ENCODE data around the gene TLCD1. TPM values are rescaled to one million over a fixed set of nuclear protein-coding genes. Genes with fewer than 3 reads are reported as not detected.

The TLCD1 gene
- total and polyA plus RNA-seq, 2 donors (not counting 3 experiments of a cell fraction or from before 2014, with no cell fraction given) = 2.6 to 6.8 TPM

DNA sequence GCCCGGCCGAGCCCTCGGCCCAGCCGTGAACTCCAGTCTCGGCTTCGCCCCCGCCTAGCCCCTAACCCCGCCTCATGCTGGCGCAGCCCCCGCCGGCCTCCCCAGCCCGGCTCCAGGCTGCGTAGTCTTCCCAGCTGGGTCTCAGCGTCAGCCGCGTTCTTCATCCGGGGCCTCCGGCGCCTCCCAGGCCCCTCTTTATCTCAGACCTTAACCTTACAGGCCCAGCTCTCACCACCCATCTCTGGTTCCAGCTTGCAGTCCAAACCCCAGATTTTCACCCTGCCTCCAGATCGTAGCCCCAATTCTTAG lies 14.4 kb downstream of the TLCD1 start, which contains the start of gene PROCA1:
TSS of gene PROCA1 (minus strand) at position 166 of the 309 bp plus-strand sequence. CDS start 228 bp downstream, outside the sequence.
- ChIA-PET CTCF (interaction anchor here (0.6 to 5.2 kb wide), 9 partner anchors 8 to 405 kb away, joined by 3 to 21 read pairs (median 5); partner anchors contain the start of genes RPL23A and TLCD1), POLR2A (interaction anchor here (0.5 to 1.6 kb wide), 2 partner anchors 8 to 543 kb away, joined by 3 to 12 read pairs; partner anchors contain the start of gene RPL23A)
- Histone ChIP-seq H3K9me3 (replicated peaks; ENCODE audit: control insufficient read depth, insufficient read depth, low read length) (no peaks in the 10 kb centered on the region), H3K4me3 (replicated peaks in 1 of 3; ENCODE audit: insufficient read depth in 1 of 3, low read depth in 1 of 3, low read length in 3 of 3) (peak within 1 kb of the TSS in 2 of 3 experiments; percentile 39 to 55), H3K79me2 (ENCODE audit: control insufficient read depth, insufficient read depth, low read length) (peaks cover 4% of the 10 kb centered on the region), H3K9me1 (replicated peaks; ENCODE audit: control insufficient read depth, extremely low read depth, insufficient read depth, low read length) (no peaks in the 10 kb centered on the region), H3K27me3 (ENCODE audit: control insufficient read depth in 2 of 2, insufficient read depth in 2 of 2, low read length in 2 of 2) (no peaks in the 10 kb centered on the region), H4K20me1 (replicated peaks; ENCODE audit: control insufficient read depth, extremely low read depth, insufficient read depth, low read length) (no peaks in the 10 kb centered on the region), H3K4me2 (ENCODE audit: insufficient read depth, low read length) (peak within 1 kb of the TSS; percentile 65), H3K4me1 (ENCODE audit: control insufficient read depth, extremely low read depth, insufficient read depth, low read length) (peaks cover 12% of the 10 kb centered on the region), H3K27ac (ENCODE audit: insufficient read depth, low read depth, low read length) (peak within 1 kb of the TSS; percentile 43), H3K9ac (replicated peaks; ENCODE audit: extremely low read depth, insufficient read depth, low read length) (peak within 1 kb of the TSS; percentile 61), H2AFZ (ENCODE audit: low read depth, low read length) (peak within 1 kb of the TSS; percentile 11), H3K36me3 (ENCODE audit: control insufficient read depth in 2 of 2, extremely low read depth in 1 of 2, insufficient read depth in 2 of 2, low read length in 2 of 2) (peaks cover 0 to 11% of the 10 kb centered on the region in 2 experiments)
- dilution Hi-C loops (cut with MboI; ENCODE audit: extremely low pct_ligation_motif_present, low sequenced_read_pairs) = no loop called here
- TSS peak; percentile 45 for BruUV-seq (replicated peaks)
- DNase-seq (ENCODE audit: low read depth, low spot score) (no peak), FAIRE-seq (no peak)
- intact Hi-C loops (cut with micrococcal nuclease) = loop anchor here (1.0 to 5.0 kb wide), 2 partner anchors 8 to 49 kb away; partner anchors contain the start of genes RPL23A, SDF2 and SUPT6H
- TF ChIP-seq FOS (IDR thresholded peaks at IDR 0.05; ENCODE audit: borderline replicate concordance, insufficient read depth, low read length) = no peak

GRCh38 chr17:28710861-28711722 lies 14.9 kb downstream of the TLCD1 start:
- peak; percentile 93 for DNase-seq (ENCODE audit: low read depth, low spot score)
- Histone ChIP-seq H3K9me3 (replicated peaks; ENCODE audit: control insufficient read depth, insufficient read depth, low read length) (no peaks in the 10 kb centered on the region), H3K79me2 (ENCODE audit: control insufficient read depth, insufficient read depth, low read length) (no peaks in the 10 kb centered on the region), H3K36me3 (ENCODE audit: control insufficient read depth in 2 of 2, extremely low read depth in 1 of 2, insufficient read depth in 2 of 2, low read length in 2 of 2) (peaks cover 0 to 11% of the 10 kb centered on the region in 2 experiments), H3K4me1 (ENCODE audit: control insufficient read depth, extremely low read depth, insufficient read depth, low read length) (peaks cover 6% of the 10 kb centered on the region), H3K9ac (replicated peaks; ENCODE audit: extremely low read depth, insufficient read depth, low read length) (peak overlapping the region; percentile 61), H2AFZ (ENCODE audit: low read depth, low read length) (peak overlapping the region; percentile 1), H4K20me1 (replicated peaks; ENCODE audit: control insufficient read depth, extremely low read depth, insufficient read depth, low read length) (no peaks in the 10 kb centered on the region), H3K27ac (ENCODE audit: insufficient read depth, low read depth, low read length) (peak overlapping the region; percentile 43), H3K4me2 (ENCODE audit: insufficient read depth, low read length) (peak overlapping the region; percentile 65), H3K9me1 (replicated peaks; ENCODE audit: control insufficient read depth, extremely low read depth, insufficient read depth, low read length) (no peaks in the 10 kb centered on the region), H3K4me3 (replicated peaks in 1 of 3; ENCODE audit: insufficient read depth in 1 of 3, low read depth in 1 of 3, low read length in 3 of 3) (peak overlapping the region; percentile 3 to 55 (median 39)), H3K27me3 (ENCODE audit: control insufficient read depth in 2 of 2, insufficient read depth in 2 of 2, low read length in 2 of 2) (no peaks in the 10 kb centered on the region)
- dilution Hi-C loops (cut with MboI; ENCODE audit: extremely low pct_ligation_motif_present, low sequenced_read_pairs) (no loop called here), intact Hi-C loops (cut with micrococcal nuclease) (loop anchor here (1.0 to 5.0 kb wide), 2 partner anchors 8 to 49 kb away; partner anchors contain the start of genes RPL23A, SDF2 and SUPT6H)
- no TSS peak for BruUV-seq (replicated peaks)
- POLR2A ChIA-PET = interaction anchor here (0.5 to 1.6 kb wide), 6 partner anchors 8 to 542 kb away, joined by 3 to 12 read pairs (median 3); partner anchors contain the start of genes RPL23A and TLCD1
- TF ChIP-seq MAX (IDR thresholded peaks at IDR 0.05; ENCODE audit: insufficient read depth, insufficient read length) = no peak
- no peak for TF ChIP-seq EZH2 (IDR thresholded peaks at IDR 0.05; ENCODE audit: borderline replicate concordance, low read depth, low read length, severe bottlenecking)
- no peak for TF ChIP-seq GATA2 (IDR thresholded peaks at IDR 0.05; ENCODE audit: insufficient read depth, insufficient read length, low read depth, low read length)
- TF ChIP-seq MYC (IDR thresholded peaks at IDR 0.05; ENCODE audit: low read depth, low read length) = no peak
- TF ChIP-seq JUN (IDR thresholded peaks at IDR 0.05; ENCODE audit: borderline replicate concordance, insufficient read depth, insufficient read length, low read depth) = no peak
- TF ChIP-seq POLR2A (IDR thresholded peaks at IDR 0.05; ENCODE audit: low read depth, low read length) = peak; percentile 97
- no peak for TF ChIP-seq FOS (IDR thresholded peaks at IDR 0.05; ENCODE audit: borderline replicate concordance, insufficient read depth, low read length)
- peak; percentile 99 for TF ChIP-seq POLR2AphosphoS5 (IDR thresholded peaks at IDR 0.05; ENCODE audit: insufficient read depth, low read depth, low read length)
- TF ChIP-seq CTCF (IDR thresholded peaks at IDR 0.05; ENCODE audit: extremely low read depth in 1 of 2, insufficient read depth in 1 of 2, low read depth in 1 of 2, low read length in 2 of 2) = no peak
- FAIRE-seq = peak; percentile 94
- CTCF ChIA-PET = interaction anchor here (0.6 to 5.2 kb wide), 12 partner anchors 8 to 406 kb away, joined by 3 to 21 read pairs (median 4); partner anchors contain the start of genes RPL23A and TLCD1
